ENCODE results near the gene AANAT. TPM values are rescaled to one million over a fixed set of nuclear protein-coding genes. Genes with fewer than 3 reads are reported as not detected.

The AANAT gene
- total and polyA plus RNA-seq, 2 experiments from 2014 or later = not detected

DNA sequence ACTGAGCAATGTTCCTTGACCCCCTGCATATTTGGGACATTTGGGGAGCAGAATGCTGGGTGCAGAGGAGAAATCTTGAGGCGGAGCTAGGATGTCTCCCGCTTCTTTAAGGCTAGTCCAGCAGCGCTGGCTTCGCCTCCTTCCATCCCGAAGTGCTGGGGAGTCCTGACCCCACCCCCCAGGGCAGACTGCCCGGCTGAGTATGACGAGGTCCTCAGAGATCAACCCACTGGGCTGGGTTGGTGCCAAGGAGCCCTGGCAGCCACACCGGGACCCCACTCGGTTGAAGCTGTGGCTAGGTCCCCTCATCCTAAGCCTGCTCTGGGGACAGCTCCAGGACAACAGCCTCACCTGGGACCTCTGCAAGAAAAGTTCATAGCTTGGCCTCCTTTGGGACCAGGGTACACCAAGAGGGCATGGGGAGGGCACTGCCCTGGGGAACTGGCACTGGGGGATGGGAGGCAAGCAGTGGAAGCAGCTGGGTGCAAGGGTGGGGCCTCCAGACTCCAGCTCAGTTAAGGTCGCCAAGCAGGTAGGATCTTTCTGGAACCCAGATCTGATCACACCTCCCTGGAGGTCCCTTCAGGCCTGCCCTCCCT lies 22.8 kb downstream of the AANAT start:
- no peak overlapping the region for H3K4me3 ChIP-seq
- DNase-seq = no peak
- H3K9me2 ChIP-seq (ENCODE audit: insufficient read depth) = no peaks in the 10 kb centered on the region
- no peak overlapping the region for H3K9ac ChIP-seq
- no peak overlapping the region for H2AFZ ChIP-seq
- H3K4me2 ChIP-seq (ENCODE audit: unreplicated experiment) = no peak overlapping the region
- 85 to 87% methylated on average over 9 to 10 of the region's 10 CpGs for WGBS, 2 experiments (ENCODE audit: low coverage in 1 of 2, low lambda C conversion rate in 2 of 2, missing lambda C conversion rate in 2 of 2)
- TF ChIP-seq EZH2phosphoT487 (IDR thresholded peaks at IDR 0.05; ENCODE audit: insufficient read depth, low read depth) (no peak), EZH2 (IDR thresholded peaks at IDR 0.05; ENCODE audit: insufficient read depth, poor library complexity, severe bottlenecking) (no peak)
- no peaks in the 10 kb centered on the region for H3K9me3 ChIP-seq (ENCODE audit: low read depth)
- peaks cover 8% of the 10 kb centered on the region; the same call in 1 of the 2 replicates for H3K4me1 ChIP-seq (ENCODE audit: insufficient read depth)
- no peaks in the 10 kb centered on the region for H4K20me1 ChIP-seq (ENCODE audit: insufficient read depth)
- no peaks in the 10 kb centered on the region for H3K79me2 ChIP-seq (ENCODE audit: insufficient read depth)
- no peaks in the 10 kb centered on the region for H3K27me3 ChIP-seq (replicated peaks; ENCODE audit: insufficient read depth)
- peaks cover 6% of the 10 kb centered on the region; the same call in 1 of the 2 replicates for H3F3A ChIP-seq (ENCODE audit: insufficient read depth)
- no peak overlapping the region for H3K27ac ChIP-seq
- in situ Hi-C loops (cut with MboI) = loop anchor here (25.0 kb wide), 1 partner anchor 97 kb away; the partner anchor contains the start of gene ST6GALNAC2
- H3K36me3 ChIP-seq (ENCODE audit: low read depth) = no peaks in the 10 kb centered on the region

DNA sequence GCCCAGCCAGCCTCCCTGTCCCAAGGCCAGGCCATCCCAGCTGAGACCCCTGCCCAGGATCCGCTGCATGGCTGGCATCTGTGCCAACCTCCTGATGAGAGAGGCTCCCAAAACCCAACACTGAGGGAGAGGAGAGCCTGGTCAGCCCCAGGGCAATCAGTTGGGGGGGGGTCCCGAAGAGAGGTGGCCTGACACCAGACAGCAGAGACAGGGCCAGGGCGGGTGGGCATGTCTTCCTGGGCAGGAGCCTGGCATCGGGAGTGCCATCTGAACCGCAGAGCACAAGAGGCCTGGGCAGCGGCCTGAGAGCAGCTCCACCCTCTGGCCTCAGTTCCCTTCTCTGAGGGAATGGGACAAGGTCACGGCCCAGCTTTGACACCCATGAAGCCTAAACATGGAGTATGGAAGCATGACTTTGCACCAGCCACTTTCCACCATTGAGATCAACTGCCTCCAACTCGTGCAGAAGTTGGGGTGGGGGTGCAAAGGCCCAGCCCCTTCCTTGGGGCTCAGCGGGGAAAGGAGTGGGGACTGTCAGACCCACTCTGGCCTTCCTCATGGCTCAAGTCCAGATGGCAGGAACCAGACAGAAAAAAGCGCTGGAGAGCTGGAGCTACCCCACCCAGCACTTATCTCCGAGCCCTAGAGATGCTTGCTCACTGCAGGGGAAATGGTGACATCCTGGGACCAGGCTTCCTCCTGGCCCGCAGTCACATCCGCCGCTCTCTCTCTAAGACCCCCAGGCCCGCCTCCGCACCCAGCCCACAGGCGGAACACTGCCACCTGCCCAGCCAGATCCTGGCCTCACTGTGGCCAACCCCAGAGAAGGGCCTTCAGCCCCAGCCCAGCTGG lies 24.1 kb downstream of the AANAT start:
- H3K4me3 ChIP-seq = no peak overlapping the region
- H3F3A ChIP-seq (ENCODE audit: insufficient read depth) = no peaks in the 10 kb centered on the region
- no peak overlapping the region for H3K27ac ChIP-seq
- H3K79me2 ChIP-seq (ENCODE audit: insufficient read depth) = no peaks in the 10 kb centered on the region
- no peaks in the 10 kb centered on the region for H3K27me3 ChIP-seq (replicated peaks; ENCODE audit: insufficient read depth)
- no peak overlapping the region for H3K4me2 ChIP-seq (ENCODE audit: unreplicated experiment)
- no peak overlapping the region for H2AFZ ChIP-seq
- no peak for DNase-seq
- in situ Hi-C loops (cut with MboI) = loop anchor here (25.0 kb wide), 1 partner anchor 96 kb away; the partner anchor contains the start of gene ST6GALNAC2
- no peaks in the 10 kb centered on the region for H4K20me1 ChIP-seq (ENCODE audit: insufficient read depth)
- no peaks in the 10 kb centered on the region for H3K36me3 ChIP-seq (ENCODE audit: low read depth)
- TF ChIP-seq EZH2 (IDR thresholded peaks at IDR 0.05; ENCODE audit: insufficient read depth, poor library complexity, severe bottlenecking) = no peak
- TF ChIP-seq EZH2phosphoT487 (IDR thresholded peaks at IDR 0.05; ENCODE audit: insufficient read depth, low read depth) = no peak
- H3K9ac ChIP-seq = no peak overlapping the region
- H3K9me2 ChIP-seq (ENCODE audit: insufficient read depth) = no peaks in the 10 kb centered on the region
- 92 to 96% methylated on average over 17 of the region's 17 CpGs for WGBS, 2 experiments (ENCODE audit: low coverage in 1 of 2, low lambda C conversion rate in 2 of 2, missing lambda C conversion rate in 2 of 2)
- H3K4me1 ChIP-seq (ENCODE audit: insufficient read depth) = peaks cover 8% of the 10 kb centered on the region; the same call in 1 of the 2 replicates
- no peaks in the 10 kb centered on the region for H3K9me3 ChIP-seq (ENCODE audit: low read depth)

DNA sequence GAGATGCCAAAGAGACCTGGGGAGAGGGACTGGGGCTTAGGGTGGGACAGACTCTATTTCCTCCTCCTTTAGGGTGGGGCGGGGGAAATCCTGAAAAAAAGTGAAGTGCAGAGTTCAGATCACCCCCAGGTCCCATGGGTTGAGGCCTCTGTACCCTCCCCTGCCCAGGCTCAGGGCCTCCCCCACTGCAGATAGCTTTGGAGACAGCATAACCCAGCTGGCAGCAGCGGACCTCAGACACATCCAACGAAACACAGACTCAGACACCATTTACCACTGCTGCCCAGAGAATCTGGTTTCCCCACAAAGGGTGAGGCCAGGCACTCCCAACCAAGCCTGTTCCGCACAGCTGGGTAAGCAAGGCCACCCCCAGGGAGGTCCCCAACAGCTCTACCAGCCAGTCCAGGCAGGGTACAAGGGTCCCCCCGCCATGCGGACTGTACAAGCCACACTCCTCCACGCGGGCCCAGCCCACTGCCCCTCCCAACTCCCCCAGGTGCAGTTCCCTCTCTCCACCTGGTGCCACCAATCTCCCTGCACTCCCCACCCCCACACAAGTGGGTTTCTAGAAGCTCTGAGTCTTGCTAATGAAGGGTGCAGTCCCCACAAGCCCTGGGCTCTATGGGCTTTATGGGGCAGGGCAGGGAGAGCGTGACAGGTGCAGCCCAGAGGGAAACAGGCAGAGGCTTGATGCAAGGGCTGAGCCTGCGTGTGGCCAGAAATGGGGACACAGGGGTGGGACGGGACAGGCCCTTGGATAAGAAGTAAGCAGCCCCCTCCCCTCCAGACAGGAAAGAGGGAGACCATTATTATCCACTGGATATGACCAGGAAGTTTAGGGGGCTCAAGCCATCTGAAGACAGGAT lies 25.0 kb downstream of the AANAT start:
- peaks cover 8% of the 10 kb centered on the region; the same call in 1 of the 2 replicates for H3K4me1 ChIP-seq (ENCODE audit: insufficient read depth)
- H3K9ac ChIP-seq = peak overlapping the region; percentile 30; the same call in 1 of the 2 replicates
- no peaks in the 10 kb centered on the region for H4K20me1 ChIP-seq (ENCODE audit: insufficient read depth)
- no peaks in the 10 kb centered on the region for H3K27me3 ChIP-seq (replicated peaks; ENCODE audit: insufficient read depth)
- 88 to 93% methylated on average over 9 to 11 of the region's 11 CpGs for WGBS, 2 experiments (ENCODE audit: low coverage in 1 of 2, low lambda C conversion rate in 2 of 2, missing lambda C conversion rate in 2 of 2)
- no peaks in the 10 kb centered on the region for H3K9me3 ChIP-seq (ENCODE audit: low read depth)
- H3K36me3 ChIP-seq (ENCODE audit: low read depth) = no peaks in the 10 kb centered on the region
- H3F3A ChIP-seq (ENCODE audit: insufficient read depth) = no peaks in the 10 kb centered on the region
- no peak overlapping the region for H3K4me3 ChIP-seq
- no peaks in the 10 kb centered on the region for H3K9me2 ChIP-seq (ENCODE audit: insufficient read depth)
- no peak overlapping the region for H2AFZ ChIP-seq
- peak overlapping the region; percentile 12; the same call in 1 of the 2 replicates for H3K27ac ChIP-seq
- in situ Hi-C loops (cut with MboI) = loop anchor here (25.0 kb wide), 1 partner anchor 95 kb away; the partner anchor contains the start of gene ST6GALNAC2
- H3K4me2 ChIP-seq (ENCODE audit: unreplicated experiment) = no peak overlapping the region
- peaks cover under 1% of the 10 kb centered on the region; the same call in 1 of the 2 replicates for H3K79me2 ChIP-seq (ENCODE audit: insufficient read depth)
- DNase-seq = no peak
- TF ChIP-seq EZH2phosphoT487 (IDR thresholded peaks at IDR 0.05; ENCODE audit: insufficient read depth, low read depth) (no peak), EZH2 (IDR thresholded peaks at IDR 0.05; ENCODE audit: insufficient read depth, poor library complexity, severe bottlenecking) (no peak)

Data from GM23248 (cell line).